Measurements from ENCODE around the gene ZCCHC24.

ZCCHC24 gene

GRCh38 chr10:79445161-79445976 lies at the start of gene ZCCHC24:
TSS of gene ZCCHC24 (minus strand) at chr10:79445624. CDS start at chr10:79445440, 184 bp downstream.
- DNase-seq: peak; percentile 95

GRCh38 chr10:79493806-79494205 lies 48.4 kb upstream of the ZCCHC24 start:
- no peak for DNase-seq

GRCh38 chr10:79492839-79493238 lies 47.4 kb upstream of the ZCCHC24 start:
- no peak for DNase-seq

GRCh38 chr10:79492256-79492655 lies 46.8 kb upstream of the ZCCHC24 start:
- DNase-seq: no peak

GRCh38 chr10:79491143-79491835 lies 45.9 kb upstream of the ZCCHC24 start:
- DNase-seq: no peak

- no peak for DNase-seq
Observed at GRCh38 chr10:79490400-79491142, 45.1 kb upstream of the ZCCHC24 start.

GRCh38 chr10:79488870-79489269 lies 43.4 kb upstream of the ZCCHC24 start:
- no peak for DNase-seq

GRCh38 chr10:79488336-79488735 lies 42.9 kb upstream of the ZCCHC24 start:
- DNase-seq: no peak

GRCh38 chr10:79487296-79488194 lies 42.1 kb upstream of the ZCCHC24 start:
- DNase-seq: peak; percentile 11

GRCh38 chr10:79484476-79484875 lies 39.1 kb upstream of the ZCCHC24 start:
- no peak for DNase-seq

GRCh38 chr10:79483948-79484347 lies 38.5 kb upstream of the ZCCHC24 start:
- no peak for DNase-seq

GRCh38 chr10:79483299-79483698 lies 37.9 kb upstream of the ZCCHC24 start:
- no peak for DNase-seq

GRCh38 chr10:79482741-79483140 lies 37.3 kb upstream of the ZCCHC24 start:
- no peak for DNase-seq

GRCh38 chr10:79482304-79482703 lies 36.9 kb upstream of the ZCCHC24 start:
- DNase-seq: no peak

- no peak for DNase-seq
Observed at GRCh38 chr10:79479283-79479909, 34.0 kb upstream of the ZCCHC24 start.

GRCh38 chr10:79477456-79477855 lies 32.0 kb upstream of the ZCCHC24 start:
- no peak for DNase-seq

GRCh38 chr10:79476645-79477044 lies 31.2 kb upstream of the ZCCHC24 start:
- DNase-seq: no peak

GRCh38 chr10:79475877-79476276 lies 30.5 kb upstream of the ZCCHC24 start:
- DNase-seq: no peak

- DNase-seq: no peak
Observed at GRCh38 chr10:79475119-79475653, 29.8 kb upstream of the ZCCHC24 start.

- DNase-seq: no peak
Observed at GRCh38 chr10:79473496-79474095, 28.2 kb upstream of the ZCCHC24 start.

GRCh38 chr10:79472951-79473350 lies 27.5 kb upstream of the ZCCHC24 start:
- no peak for DNase-seq
